Limb (tissue), 2 donors: ENCODE results near the gene ZMYND12.
"Not testable (repeated sequence)": the region's sequence is repeated elsewhere in the genome, so short reads cannot be mapped to it uniquely, and the experiment has no call there.

Experiments
- DNase-seq, 2 donors: peaks; one replicate each; pipeline ENCODE4 v3.0.0-alpha.2; 2016; ENCODE audit errors: extremely low spot score in 2 of 2

Gene ZMYND12

GRCh38 chr1:42456010-42456753, at the start of gene ZMYND12, which contains the start of gene PPCS:
TSS of gene ZMYND12 (minus strand) at chr1:42456022. CDS start at chr1:42455997, 25 bp downstream.
TSS of gene PPCS (plus strand) at chr1:42456543. CDS start at chr1:42456566, 23 bp downstream.
- DNase-seq = peak; percentile 89 to 90

GRCh38 chr1:42504535-42505128, 48.8 kb upstream of the ZMYND12 start:
- no peak for DNase-seq

GRCh38 chr1:42502031-42502430, 46.2 kb upstream of the ZMYND12 start:
- DNase-seq = not testable (repeated sequence)

GRCh38 chr1:42490237-42490636, 34.4 kb upstream of the ZMYND12 start:
- DNase-seq = no peak

- peak in 1 of 2 donors; percentile 24 for DNase-seq
These were observed 28.6 kb upstream of the ZMYND12 start for GRCh38 chr1:42484382-42484781.

GRCh38 chr1:42482635-42483153, 26.9 kb upstream of the ZMYND12 start:
- no peak for DNase-seq

- no peak for DNase-seq
These were observed 25.1 kb upstream of the ZMYND12 start for GRCh38 chr1:42480921-42481320.

- no peak for DNase-seq
These were observed 23.8 kb upstream of the ZMYND12 start for GRCh38 chr1:42479621-42480020.

- DNase-seq = no peak
These were observed 22.0 kb upstream of the ZMYND12 start for GRCh38 chr1:42477775-42478174.

- not testable (repeated sequence) for DNase-seq
These were observed 21.5 kb upstream of the ZMYND12 start for GRCh38 chr1:42477354-42477753.

- no peak for DNase-seq
These were observed 20.8 kb upstream of the ZMYND12 start for GRCh38 chr1:42476605-42477004.

GRCh38 chr1:42469727-42470126, 13.9 kb upstream of the ZMYND12 start:
- DNase-seq = no peak

GRCh38 chr1:42466030-42466429, 10.2 kb upstream of the ZMYND12 start:
- DNase-seq = no peak

GRCh38 chr1:42463921-42464320, 8.1 kb upstream of the ZMYND12 start:
- no peak for DNase-seq

- peak; percentile 95 to 99 for DNase-seq
These were observed 7.3 kb upstream of the ZMYND12 start, which contains the start of gene CCDC30 for GRCh38 chr1:42462828-42463763. TSS of gene CCDC30 (plus strand) at chr1:42463286. CDS start at chr1:42480552, 17,266 bp downstream.

GRCh38 chr1:42461196-42461595, 5.4 kb upstream of the ZMYND12 start:
- no peak for DNase-seq

- peak in 1 of 2 donors; percentile 27 for DNase-seq
These were observed 900 bp upstream of the ZMYND12 start for GRCh38 chr1:42456754-42457089.

- no peak for DNase-seq
These were observed 1.4 kb downstream of the ZMYND12 start for GRCh38 chr1:42454403-42454802.

GRCh38 chr1:42453386-42453785, 2.4 kb downstream of the ZMYND12 start:
- no peak for DNase-seq

GRCh38 chr1:42450061-42450460, 5.8 kb downstream of the ZMYND12 start:
- DNase-seq = no peak

GRCh38 chr1:42449256-42449655, 6.6 kb downstream of the ZMYND12 start:
- no peak for DNase-seq

GRCh38 chr1:42442662-42443061, 13.2 kb downstream of the ZMYND12 start:
- DNase-seq = no peak
